OCI-LY7 (cell line): Measurements from ENCODE around the gene ROCK1.

ENCODE experiments used
- EZH2phosphoT487 ChIP-seq: fragments of 200-600 bp; sonication (generic); IDR thresholded peaks from 2 replicates; pipeline ENCODE4 v1.6.1; 2018; ENCODE audit warnings: low read depth, borderline replicate concordance, mild to moderate bottlenecking, mixed run types, antibody characterized with exemption, low read length, moderate library complexity, mixed read lengths
- TF ChIP-seq, protein P1 (sequence below): fragments of 200-600 bp; sonication (generic); conservative IDR thresholded peaks from 2 replicates; pipeline ENCODE4 v1.5.1; 2014; ENCODE audit warnings: mild to moderate bottlenecking, antibody characterized with exemption, low read length, moderate library complexity, mixed read lengths

DNA sequence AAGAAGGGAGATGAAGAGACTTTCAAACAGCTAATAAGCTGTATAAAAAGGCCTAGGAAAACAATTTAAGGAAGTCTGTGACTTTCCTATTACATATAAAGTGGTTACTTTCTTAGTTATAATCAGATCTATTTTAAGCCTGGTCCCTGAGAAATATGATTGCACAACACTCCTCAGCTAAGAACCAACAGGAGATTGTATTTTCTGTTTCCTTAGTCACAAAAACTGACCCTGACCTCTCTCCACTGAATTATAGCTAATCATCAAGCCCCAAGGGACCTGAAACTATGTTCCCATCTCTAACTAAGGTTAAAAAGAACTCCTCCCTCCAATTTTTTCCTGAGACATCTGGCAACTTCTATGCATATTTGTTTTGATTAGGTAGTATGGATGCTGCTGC, 106.9 kb downstream of the ROCK1 start:
- TF ChIP-seq, protein P1, sequence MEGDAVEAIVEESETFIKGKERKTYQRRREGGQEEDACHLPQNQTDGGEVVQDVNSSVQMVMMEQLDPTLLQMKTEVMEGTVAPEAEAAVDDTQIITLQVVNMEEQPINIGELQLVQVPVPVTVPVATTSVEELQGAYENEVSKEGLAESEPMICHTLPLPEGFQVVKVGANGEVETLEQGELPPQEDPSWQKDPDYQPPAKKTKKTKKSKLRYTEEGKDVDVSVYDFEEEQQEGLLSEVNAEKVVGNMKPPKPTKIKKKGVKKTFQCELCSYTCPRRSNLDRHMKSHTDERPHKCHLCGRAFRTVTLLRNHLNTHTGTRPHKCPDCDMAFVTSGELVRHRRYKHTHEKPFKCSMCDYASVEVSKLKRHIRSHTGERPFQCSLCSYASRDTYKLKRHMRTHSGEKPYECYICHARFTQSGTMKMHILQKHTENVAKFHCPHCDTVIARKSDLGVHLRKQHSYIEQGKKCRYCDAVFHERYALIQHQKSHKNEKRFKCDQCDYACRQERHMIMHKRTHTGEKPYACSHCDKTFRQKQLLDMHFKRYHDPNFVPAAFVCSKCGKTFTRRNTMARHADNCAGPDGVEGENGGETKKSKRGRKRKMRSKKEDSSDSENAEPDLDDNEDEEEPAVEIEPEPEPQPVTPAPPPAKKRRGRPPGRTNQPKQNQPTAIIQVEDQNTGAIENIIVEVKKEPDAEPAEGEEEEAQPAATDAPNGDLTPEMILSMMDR, result no peak
- TF ChIP-seq EZH2phosphoT487, result no peak
